Mesodermal cell (in vitro differentiated cells): Measurements from ENCODE around the gene ZNF728.
"Not testable (repeated sequence)": the region's sequence is repeated elsewhere in the genome, so short reads cannot be mapped to it uniquely, and the experiment has no call there.

Source experiments
- H3K27ac ChIP-seq: 2 replicates; pipeline ENCODE4 v1.7.0; 2013; ENCODE audit warnings: mild to moderate bottlenecking, low read depth, low read length, moderate library complexity; ENCODE audit not compliant: severe bottlenecking
- H3K36me3 ChIP-seq: 2 replicates; pipeline ENCODE4 v1.7.1; 2013; ENCODE audit warnings: mild to moderate bottlenecking, low read length, moderate library complexity; ENCODE audit not compliant: control insufficient read depth, insufficient read depth
- H3K4me1 ChIP-seq: one replicate; pipeline ENCODE4 v1.7.1; 2013; ENCODE audit warnings: mild to moderate bottlenecking, low read length; ENCODE audit not compliant: insufficient read depth, control insufficient read depth, poor library complexity, severe bottlenecking
- H3K4me3 ChIP-seq: 2 replicates; pipeline ENCODE4 v1.7.0; 2013; ENCODE audit warnings: low read length, control low read depth, mild to moderate bottlenecking; ENCODE audit not compliant: insufficient read depth, poor library complexity, severe bottlenecking; ENCODE audit errors: extremely low read depth
- H3K9me3 ChIP-seq: 2 replicates; pipeline ENCODE4 v1.7.1; 2013; ENCODE audit warnings: mild to moderate bottlenecking, low read length, moderate library complexity; ENCODE audit not compliant: control insufficient read depth
- WGBS, 2 experiments: methylation state at CpG; one replicate each; pipeline ENCODE4 v1.1.5; 2013; ENCODE audit warnings: missing lambda C conversion rate in 2 of 2; ENCODE audit not compliant: insufficient coverage in 2 of 2; 5-methylcytosine and 5-hydroxymethylcytosine counted together

ZNF728 gene

GRCh38 chr19:22927576-22927975 lies 75.4 kb downstream of the ZNF728 start:
- WGBS, 2 experiments: no CpG with 5 or more reads among the region's 34 CpGs
- peaks cover 40% of the 10 kb centered on the region for H3K9me3 ChIP-seq
- not testable (repeated sequence) for H3K27ac ChIP-seq, H3K4me1 ChIP-seq, H3K4me3 ChIP-seq, H3K36me3 ChIP-seq

GRCh38 chr19:22925181-22925580 lies 77.8 kb downstream of the ZNF728 start:
- H3K9me3 ChIP-seq: peaks cover 43% of the 10 kb centered on the region
- WGBS, 2 experiments: 90 to 98% methylated on average over 18 to 24 of the region's 41 CpGs
- H3K36me3 ChIP-seq, H3K27ac ChIP-seq, H3K4me1 ChIP-seq, H3K4me3 ChIP-seq: not testable (repeated sequence)
